ENCODE data around the gene LRRC49. TPM values are rescaled to one million over a fixed set of nuclear protein-coding genes. Genes with fewer than 3 reads are reported as not detected.
A peak's percentile ranks its signal among the peaks of the same experiment; 100 is the strongest.
"Not testable (repeated sequence)": the region's sequence is repeated elsewhere in the genome, so short reads cannot be mapped to it uniquely, and the experiment has no call there.

Gene LRRC49
- total RNA-seq, 4 donors from 2014 or later = 3.3 to 12.6 (median 3.6) TPM

DNA sequence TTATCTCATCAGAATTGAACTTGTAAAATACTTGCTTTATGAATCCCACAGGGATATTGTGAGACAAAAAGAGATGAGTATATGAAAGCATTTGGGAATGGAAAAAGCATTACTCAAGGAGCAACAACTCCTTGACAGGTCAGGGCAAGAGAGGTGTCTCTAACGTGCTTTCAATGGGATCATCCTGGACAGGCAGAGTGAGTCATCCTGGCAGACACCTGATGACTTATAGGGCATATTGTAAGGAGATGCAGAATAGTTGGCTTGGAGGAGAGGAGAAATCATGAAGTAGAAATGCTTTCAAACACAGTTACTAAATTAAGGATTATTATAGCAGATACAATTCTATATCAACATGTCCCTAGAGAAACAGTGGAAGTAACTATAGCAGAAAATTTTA lies 150.7 kb downstream of the LRRC49 start:
- TF ChIP-seq CTCF (IDR thresholded peaks at IDR 0.05) = no peak
- no peak for TF ChIP-seq POLR2AphosphoS5 (IDR thresholded peaks at IDR 0.05)
- no peak for TF ChIP-seq EP300 (IDR thresholded peaks at IDR 0.05)
- no peak for TF ChIP-seq POLR2A (IDR thresholded peaks at IDR 0.05)
- H3K27me3 ChIP-seq = no peaks in the 10 kb centered on the region
- DNase-seq (ENCODE audit: low spot score in 2 of 2) = no peak
- H3K4me1 ChIP-seq = peaks cover 5% of the 10 kb centered on the region
- no peak overlapping the region for H3K4me3 ChIP-seq
- WGBS = 23% methylated on average over 1 of the region's 1 CpG
- no peaks in the 10 kb centered on the region for H3K9me3 ChIP-seq
- no peak overlapping the region for H3K27ac ChIP-seq
- H3K36me3 ChIP-seq = no peaks in the 10 kb centered on the region

GRCh38 chr15:71044006-71044405 lies 151.4 kb downstream of the LRRC49 start:
- H3K4me3 ChIP-seq = no peak overlapping the region
- no peaks in the 10 kb centered on the region for H3K36me3 ChIP-seq
- no peaks in the 10 kb centered on the region for H3K27me3 ChIP-seq
- TF ChIP-seq CTCF (IDR thresholded peaks at IDR 0.05) = no peak
- TF ChIP-seq POLR2AphosphoS5 (IDR thresholded peaks at IDR 0.05) = no peak
- TF ChIP-seq POLR2A (IDR thresholded peaks at IDR 0.05) = no peak
- no peak for TF ChIP-seq EP300 (IDR thresholded peaks at IDR 0.05)
- WGBS = 57% methylated on average over 1 of the region's 1 CpG
- no peaks in the 10 kb centered on the region for H3K9me3 ChIP-seq
- DNase-seq (ENCODE audit: low spot score in 2 of 2) = no peak
- H3K4me1 ChIP-seq = peaks cover 5% of the 10 kb centered on the region
- H3K27ac ChIP-seq = peak overlapping the region; percentile 7

GRCh38 chr15:71046146-71046545 lies 153.5 kb downstream of the LRRC49 start:
- H3K27ac ChIP-seq; H3K4me3 ChIP-seq; H3K4me1 ChIP-seq; H3K9me3 ChIP-seq; H3K27me3 ChIP-seq; DNase-seq (ENCODE audit: low spot score in 2 of 2); H3K36me3 ChIP-seq: not testable (repeated sequence)
- WGBS = 48% methylated on average over 2 of the region's 2 CpGs

DNA sequence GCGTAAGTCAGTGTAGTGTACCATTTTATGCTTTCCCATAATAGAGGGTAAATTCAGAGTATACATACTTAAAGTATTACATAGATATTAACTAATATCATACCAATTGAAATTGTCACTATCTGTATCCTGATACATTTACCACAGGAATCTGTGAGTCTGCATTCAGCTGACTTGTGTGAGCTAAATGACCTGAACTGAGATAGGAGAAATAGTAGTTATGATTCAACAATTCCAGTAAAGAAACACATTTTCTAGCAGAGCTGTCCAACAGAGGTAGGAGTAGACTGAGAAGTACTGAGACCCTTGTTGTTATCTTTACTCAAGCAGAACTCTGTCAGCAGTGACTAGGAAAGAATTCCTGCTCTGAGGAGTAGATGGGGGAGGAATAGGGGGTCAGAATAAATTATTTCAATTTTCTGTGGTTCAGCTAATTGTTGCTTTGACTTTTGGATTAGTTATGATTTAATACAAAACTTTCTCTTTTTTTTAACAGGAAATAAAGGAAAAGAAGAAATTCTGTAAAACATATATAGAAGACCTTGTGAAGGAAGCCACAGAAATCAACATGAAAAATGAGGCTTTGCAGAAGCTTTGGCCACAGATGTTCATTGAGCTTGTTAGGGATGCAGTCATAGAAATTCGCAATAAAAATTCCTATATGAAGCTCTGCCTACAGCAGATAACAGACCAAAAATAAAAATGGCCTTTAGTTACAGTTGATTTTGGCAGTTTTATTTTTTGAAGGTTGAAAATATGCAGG lies 156.5 kb downstream of the LRRC49 start:
- TF ChIP-seq POLR2AphosphoS5 (IDR thresholded peaks at IDR 0.05) (no peak), CTCF (IDR thresholded peaks at IDR 0.05) (no peak), POLR2A (IDR thresholded peaks at IDR 0.05) (no peak), EP300 (IDR thresholded peaks at IDR 0.05) (no peak)
- H3K27ac ChIP-seq = no peak overlapping the region
- no peak overlapping the region for H3K4me3 ChIP-seq
- DNase-seq (ENCODE audit: low spot score in 2 of 2) = no peak
- H3K4me1 ChIP-seq = no peaks in the 10 kb centered on the region
- 83% methylated on average over 2 of the region's 2 CpGs for WGBS
- peaks cover 3% of the 10 kb centered on the region for H3K36me3 ChIP-seq
- no peaks in the 10 kb centered on the region for H3K9me3 ChIP-seq
- no peaks in the 10 kb centered on the region for H3K27me3 ChIP-seq

DNA sequence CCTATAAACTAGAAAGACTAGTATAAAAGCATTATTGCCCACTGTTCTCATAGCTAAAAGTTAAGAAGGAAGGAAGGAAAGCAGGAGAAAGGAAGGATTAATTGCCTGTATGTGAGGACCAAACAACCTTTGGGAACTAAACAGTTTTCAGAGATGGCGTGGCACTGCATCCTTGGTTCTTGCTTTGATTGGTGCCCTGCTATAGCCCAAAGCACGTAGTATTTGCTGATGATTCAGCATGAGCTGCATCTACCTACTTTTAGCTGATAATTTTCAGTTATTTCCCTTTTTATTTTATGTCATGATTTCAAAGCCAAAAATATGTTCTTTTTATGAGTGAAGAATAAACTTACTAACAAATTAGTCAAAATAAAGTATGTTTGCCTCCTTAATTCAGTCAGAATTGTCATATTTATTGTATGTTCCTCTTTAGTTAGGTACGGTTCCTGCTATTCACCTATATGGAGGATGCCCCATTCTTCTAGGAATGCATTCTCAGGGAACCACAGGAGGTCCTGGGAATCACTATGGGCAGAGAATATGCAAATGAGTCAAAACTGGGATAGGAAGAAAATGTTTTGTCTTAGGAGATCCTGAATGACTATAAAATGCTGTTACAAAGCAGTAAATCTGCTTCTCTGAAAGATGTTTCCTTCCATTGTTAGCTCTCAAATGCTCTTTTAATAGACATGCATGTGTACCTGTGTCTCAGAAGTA lies 157.2 kb downstream of the LRRC49 start:
- DNase-seq (ENCODE audit: low spot score in 2 of 2) = no peak
- H3K36me3 ChIP-seq = peaks cover 3% of the 10 kb centered on the region
- H3K4me1 ChIP-seq = peaks cover 3% of the 10 kb centered on the region
- TF ChIP-seq POLR2AphosphoS5 (IDR thresholded peaks at IDR 0.05) (no peak), CTCF (IDR thresholded peaks at IDR 0.05) (no peak), POLR2A (IDR thresholded peaks at IDR 0.05) (no peak), EP300 (IDR thresholded peaks at IDR 0.05) (no peak)
- WGBS = 91% methylated on average over 3 of the region's 3 CpGs
- H3K4me3 ChIP-seq = no peak overlapping the region
- H3K27me3 ChIP-seq = no peaks in the 10 kb centered on the region
- no peaks in the 10 kb centered on the region for H3K9me3 ChIP-seq
- H3K27ac ChIP-seq = no peak overlapping the region
